Measurements from ENCODE around the gene PWWP2B.

PWWP2B gene

DNA sequence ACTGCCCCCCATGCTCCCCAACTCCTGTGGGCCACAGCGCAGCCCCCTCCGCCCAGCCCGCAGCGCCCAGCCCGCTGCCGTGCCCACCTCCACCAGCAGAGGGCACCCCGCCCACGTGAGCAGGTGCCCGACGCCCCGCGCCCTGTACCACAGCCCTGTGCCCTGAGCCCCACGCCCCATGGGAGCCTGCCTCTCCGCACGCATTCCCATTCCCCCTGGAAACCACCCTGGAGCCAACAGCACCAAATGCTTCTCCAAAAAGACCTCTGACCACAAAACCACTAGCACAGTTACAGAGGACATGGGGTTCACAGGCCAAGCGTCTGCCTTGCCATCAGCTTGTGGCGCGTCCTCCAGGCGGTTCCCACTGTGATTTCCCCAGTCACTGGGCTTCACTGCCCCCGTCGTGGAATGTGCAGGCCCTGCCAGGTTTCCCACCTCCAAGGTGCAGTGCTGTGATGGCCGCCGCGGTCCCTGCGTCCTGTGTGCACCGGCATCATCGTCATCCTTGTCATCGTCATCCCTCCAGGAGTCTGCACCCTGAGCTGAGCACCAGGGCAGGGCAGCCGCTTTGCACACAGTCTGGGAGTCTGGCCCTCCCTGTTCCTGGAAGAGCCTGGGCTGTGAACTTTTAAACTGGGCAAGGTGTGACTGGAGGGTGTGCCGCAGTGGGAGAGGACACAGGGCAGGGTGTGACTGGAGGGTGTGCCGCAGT, 61.7 kb downstream of the PWWP2B start:
- TF ChIP-seq ZBTB7A (IDR thresholded peaks at IDR 0.05; ENCODE audit: low read depth) = peak; percentile 90
- no peak for TF ChIP-seq TCF12 (IDR thresholded peaks at IDR 0.05; ENCODE audit: low read depth)
- no peak for TF ChIP-seq TEAD4 (IDR thresholded peaks at IDR 0.05)
- no peak for TF ChIP-seq CEBPB (IDR thresholded peaks at IDR 0.05)
- no peak for TF ChIP-seq NFIC (IDR thresholded peaks at IDR 0.05)
- TF ChIP-seq EP300 (IDR thresholded peaks at IDR 0.05; ENCODE audit: borderline replicate concordance) = no peak
- TF ChIP-seq TAF1 (IDR thresholded peaks at IDR 0.05; ENCODE audit: low read depth) = no peak
- peak; percentile 99 for TF ChIP-seq RAD21 (IDR thresholded peaks at IDR 0.05; ENCODE audit: low read depth)
- TF ChIP-seq, protein P1, sequence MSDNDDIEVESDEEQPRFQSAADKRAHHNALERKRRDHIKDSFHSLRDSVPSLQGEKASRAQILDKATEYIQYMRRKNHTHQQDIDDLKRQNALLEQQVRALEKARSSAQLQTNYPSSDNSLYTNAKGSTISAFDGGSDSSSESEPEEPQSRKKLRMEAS (IDR thresholded peaks at IDR 0.05) = peak; percentile 40; the same call in 1 of the 2 replicates
- TF ChIP-seq, protein P2, sequence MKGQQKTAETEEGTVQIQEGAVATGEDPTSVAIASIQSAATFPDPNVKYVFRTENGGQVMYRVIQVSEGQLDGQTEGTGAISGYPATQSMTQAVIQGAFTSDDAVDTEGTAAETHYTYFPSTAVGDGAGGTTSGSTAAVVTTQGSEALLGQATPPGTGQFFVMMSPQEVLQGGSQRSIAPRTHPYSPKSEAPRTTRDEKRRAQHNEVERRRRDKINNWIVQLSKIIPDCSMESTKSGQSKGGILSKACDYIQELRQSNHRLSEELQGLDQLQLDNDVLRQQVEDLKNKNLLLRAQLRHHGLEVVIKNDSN (IDR thresholded peaks at IDR 0.05) = no peak
- TF ChIP-seq, protein P3, sequence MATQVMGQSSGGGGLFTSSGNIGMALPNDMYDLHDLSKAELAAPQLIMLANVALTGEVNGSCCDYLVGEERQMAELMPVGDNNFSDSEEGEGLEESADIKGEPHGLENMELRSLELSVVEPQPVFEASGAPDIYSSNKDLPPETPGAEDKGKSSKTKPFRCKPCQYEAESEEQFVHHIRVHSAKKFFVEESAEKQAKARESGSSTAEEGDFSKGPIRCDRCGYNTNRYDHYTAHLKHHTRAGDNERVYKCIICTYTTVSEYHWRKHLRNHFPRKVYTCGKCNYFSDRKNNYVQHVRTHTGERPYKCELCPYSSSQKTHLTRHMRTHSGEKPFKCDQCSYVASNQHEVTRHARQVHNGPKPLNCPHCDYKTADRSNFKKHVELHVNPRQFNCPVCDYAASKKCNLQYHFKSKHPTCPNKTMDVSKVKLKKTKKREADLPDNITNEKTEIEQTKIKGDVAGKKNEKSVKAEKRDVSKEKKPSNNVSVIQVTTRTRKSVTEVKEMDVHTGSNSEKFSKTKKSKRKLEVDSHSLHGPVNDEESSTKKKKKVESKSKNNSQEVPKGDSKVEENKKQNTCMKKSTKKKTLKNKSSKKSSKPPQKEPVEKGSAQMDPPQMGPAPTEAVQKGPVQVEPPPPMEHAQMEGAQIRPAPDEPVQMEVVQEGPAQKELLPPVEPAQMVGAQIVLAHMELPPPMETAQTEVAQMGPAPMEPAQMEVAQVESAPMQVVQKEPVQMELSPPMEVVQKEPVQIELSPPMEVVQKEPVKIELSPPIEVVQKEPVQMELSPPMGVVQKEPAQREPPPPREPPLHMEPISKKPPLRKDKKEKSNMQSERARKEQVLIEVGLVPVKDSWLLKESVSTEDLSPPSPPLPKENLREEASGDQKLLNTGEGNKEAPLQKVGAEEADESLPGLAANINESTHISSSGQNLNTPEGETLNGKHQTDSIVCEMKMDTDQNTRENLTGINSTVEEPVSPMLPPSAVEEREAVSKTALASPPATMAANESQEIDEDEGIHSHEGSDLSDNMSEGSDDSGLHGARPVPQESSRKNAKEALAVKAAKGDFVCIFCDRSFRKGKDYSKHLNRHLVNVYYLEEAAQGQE (IDR thresholded peaks at IDR 0.05; ENCODE audit: low read depth) = no peak
- TF ChIP-seq YY1 (IDR thresholded peaks at IDR 0.05; ENCODE audit: low read depth) = 0 out of 2 replicates have a peak, but pooled peaks have one; percentile 30

DNA sequence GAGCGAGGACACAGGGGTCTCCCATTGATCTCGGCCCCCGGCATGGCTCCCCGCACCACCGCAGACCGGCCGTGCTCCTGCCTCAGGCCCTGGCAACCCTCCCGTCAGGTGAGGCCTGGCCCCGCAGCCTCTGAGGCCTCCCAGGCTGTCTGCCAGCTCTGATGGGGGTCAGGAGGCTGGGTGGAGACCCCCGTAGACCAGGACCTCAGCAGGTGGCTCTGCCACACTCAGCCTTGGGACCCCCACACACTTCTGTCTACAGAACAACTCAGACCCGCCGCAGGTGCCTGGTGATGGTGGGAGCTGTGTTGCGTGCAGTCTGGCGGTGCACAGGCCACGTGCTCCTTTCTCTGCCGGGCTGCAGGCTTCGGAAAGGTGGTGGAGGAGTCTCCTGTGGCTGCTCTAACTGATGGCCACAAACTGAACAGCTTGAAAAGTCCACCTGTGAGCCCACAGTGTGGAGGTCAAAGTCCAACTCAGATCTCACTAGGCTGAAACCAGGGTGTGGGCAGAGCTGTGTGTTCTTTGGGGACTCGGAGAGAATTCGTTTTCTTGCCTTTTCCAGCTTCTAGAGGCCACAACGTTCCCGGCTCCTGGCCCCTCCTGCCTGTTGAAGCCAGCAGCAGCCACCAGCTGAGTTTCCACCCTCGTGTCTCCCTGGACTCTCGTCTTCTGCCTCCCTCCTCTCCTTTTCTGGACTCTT, 62.5 kb downstream of the PWWP2B start:
- TF ChIP-seq, protein P3 (IDR thresholded peaks at IDR 0.05; ENCODE audit: low read depth) = no peak
- TF ChIP-seq, protein P2 (IDR thresholded peaks at IDR 0.05) = no peak
- no peak for TF ChIP-seq FOXM1 (IDR thresholded peaks at IDR 0.05; ENCODE audit: borderline replicate concordance, low read depth)
- TF ChIP-seq EP300 (IDR thresholded peaks at IDR 0.05; ENCODE audit: borderline replicate concordance) = no peak
- no peak for TF ChIP-seq TEAD4 (IDR thresholded peaks at IDR 0.05)
- no peak for TF ChIP-seq NFIC (IDR thresholded peaks at IDR 0.05)
- TF ChIP-seq, protein P1 (IDR thresholded peaks at IDR 0.05) = no peak
- TF ChIP-seq TAF1 (IDR thresholded peaks at IDR 0.05; ENCODE audit: low read depth) = no peak
- no peak for TF ChIP-seq RAD21 (IDR thresholded peaks at IDR 0.05; ENCODE audit: low read depth)
- no peak for TF ChIP-seq ZBTB7A (IDR thresholded peaks at IDR 0.05; ENCODE audit: low read depth)
- TF ChIP-seq EGR1 (IDR thresholded peaks at IDR 0.05) = no peak
- TF ChIP-seq CEBPB (IDR thresholded peaks at IDR 0.05) = no peak
- no peak for TF ChIP-seq TCF12 (IDR thresholded peaks at IDR 0.05; ENCODE audit: low read depth)
- TF ChIP-seq YY1 (IDR thresholded peaks at IDR 0.05; ENCODE audit: low read depth) = no peak

DNA sequence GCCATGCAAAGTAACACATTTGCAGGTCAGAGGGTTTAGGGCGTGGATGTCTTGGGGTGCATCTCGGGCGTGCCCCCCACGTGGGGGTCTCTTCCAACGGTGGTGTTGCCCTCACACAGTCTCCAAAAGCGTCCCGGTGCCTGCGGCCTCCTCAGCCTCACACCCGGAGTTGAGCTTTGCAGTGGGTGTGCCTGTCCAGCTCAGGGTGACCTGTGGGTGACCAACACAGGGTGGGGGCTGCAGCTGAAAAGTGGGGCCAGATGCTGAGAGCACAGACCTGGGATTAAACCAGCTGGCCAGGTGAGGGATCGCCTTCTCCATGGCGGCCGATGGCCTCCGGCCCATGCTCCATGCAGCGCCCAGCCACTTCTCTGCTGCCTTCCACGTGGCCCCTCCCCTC, 63.1 kb downstream of the PWWP2B start:
- TF ChIP-seq, protein P2 (IDR thresholded peaks at IDR 0.05) = no peak
- TF ChIP-seq TEAD4 (IDR thresholded peaks at IDR 0.05) (no peak), EGR1 (IDR thresholded peaks at IDR 0.05) (no peak), EP300 (IDR thresholded peaks at IDR 0.05; ENCODE audit: borderline replicate concordance) (no peak), YY1 (IDR thresholded peaks at IDR 0.05; ENCODE audit: low read depth) (no peak), FOXM1 (IDR thresholded peaks at IDR 0.05; ENCODE audit: borderline replicate concordance, low read depth) (no peak), NFIC (IDR thresholded peaks at IDR 0.05) (no peak), RAD21 (IDR thresholded peaks at IDR 0.05; ENCODE audit: low read depth) (no peak), ZBTB7A (IDR thresholded peaks at IDR 0.05; ENCODE audit: low read depth) (no peak), CREB1 (IDR thresholded peaks at IDR 0.05; ENCODE audit: low read depth) (no peak), TAF1 (IDR thresholded peaks at IDR 0.05; ENCODE audit: low read depth) (no peak), TCF12 (IDR thresholded peaks at IDR 0.05; ENCODE audit: low read depth) (no peak)
- TF ChIP-seq, protein P1 (IDR thresholded peaks at IDR 0.05) = no peak
- TF ChIP-seq, protein P3 (IDR thresholded peaks at IDR 0.05; ENCODE audit: low read depth) = no peak

All from Ishikawa (cell line).